Measurements from ENCODE around the gene TPI1.

GRCh38 chr12:6832125-6832524 lies 35.2 kb upstream of the TPI1 start:
- no peak for TF ChIP-seq EP300 (IDR thresholded peaks at IDR 0.05; ENCODE audit: borderline replicate concordance)
- TF ChIP-seq, protein P1, sequence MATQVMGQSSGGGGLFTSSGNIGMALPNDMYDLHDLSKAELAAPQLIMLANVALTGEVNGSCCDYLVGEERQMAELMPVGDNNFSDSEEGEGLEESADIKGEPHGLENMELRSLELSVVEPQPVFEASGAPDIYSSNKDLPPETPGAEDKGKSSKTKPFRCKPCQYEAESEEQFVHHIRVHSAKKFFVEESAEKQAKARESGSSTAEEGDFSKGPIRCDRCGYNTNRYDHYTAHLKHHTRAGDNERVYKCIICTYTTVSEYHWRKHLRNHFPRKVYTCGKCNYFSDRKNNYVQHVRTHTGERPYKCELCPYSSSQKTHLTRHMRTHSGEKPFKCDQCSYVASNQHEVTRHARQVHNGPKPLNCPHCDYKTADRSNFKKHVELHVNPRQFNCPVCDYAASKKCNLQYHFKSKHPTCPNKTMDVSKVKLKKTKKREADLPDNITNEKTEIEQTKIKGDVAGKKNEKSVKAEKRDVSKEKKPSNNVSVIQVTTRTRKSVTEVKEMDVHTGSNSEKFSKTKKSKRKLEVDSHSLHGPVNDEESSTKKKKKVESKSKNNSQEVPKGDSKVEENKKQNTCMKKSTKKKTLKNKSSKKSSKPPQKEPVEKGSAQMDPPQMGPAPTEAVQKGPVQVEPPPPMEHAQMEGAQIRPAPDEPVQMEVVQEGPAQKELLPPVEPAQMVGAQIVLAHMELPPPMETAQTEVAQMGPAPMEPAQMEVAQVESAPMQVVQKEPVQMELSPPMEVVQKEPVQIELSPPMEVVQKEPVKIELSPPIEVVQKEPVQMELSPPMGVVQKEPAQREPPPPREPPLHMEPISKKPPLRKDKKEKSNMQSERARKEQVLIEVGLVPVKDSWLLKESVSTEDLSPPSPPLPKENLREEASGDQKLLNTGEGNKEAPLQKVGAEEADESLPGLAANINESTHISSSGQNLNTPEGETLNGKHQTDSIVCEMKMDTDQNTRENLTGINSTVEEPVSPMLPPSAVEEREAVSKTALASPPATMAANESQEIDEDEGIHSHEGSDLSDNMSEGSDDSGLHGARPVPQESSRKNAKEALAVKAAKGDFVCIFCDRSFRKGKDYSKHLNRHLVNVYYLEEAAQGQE (IDR thresholded peaks at IDR 0.05; ENCODE audit: low read depth): no peak
- no peak for TF ChIP-seq CREB1 (IDR thresholded peaks at IDR 0.05; ENCODE audit: low read depth)
- no peak for TF ChIP-seq EGR1 (IDR thresholded peaks at IDR 0.05)
- TF ChIP-seq CEBPB (IDR thresholded peaks at IDR 0.05): no peak
- no peak for TF ChIP-seq MAX (IDR thresholded peaks at IDR 0.05)
- no peak for TF ChIP-seq NFIC (IDR thresholded peaks at IDR 0.05)
- TF ChIP-seq FOXM1 (IDR thresholded peaks at IDR 0.05; ENCODE audit: borderline replicate concordance, low read depth): no peak
- TF ChIP-seq RAD21 (IDR thresholded peaks at IDR 0.05; ENCODE audit: low read depth): no peak
- no peak for TF ChIP-seq ZBTB7A (IDR thresholded peaks at IDR 0.05; ENCODE audit: low read depth)
- TF ChIP-seq, protein P2, sequence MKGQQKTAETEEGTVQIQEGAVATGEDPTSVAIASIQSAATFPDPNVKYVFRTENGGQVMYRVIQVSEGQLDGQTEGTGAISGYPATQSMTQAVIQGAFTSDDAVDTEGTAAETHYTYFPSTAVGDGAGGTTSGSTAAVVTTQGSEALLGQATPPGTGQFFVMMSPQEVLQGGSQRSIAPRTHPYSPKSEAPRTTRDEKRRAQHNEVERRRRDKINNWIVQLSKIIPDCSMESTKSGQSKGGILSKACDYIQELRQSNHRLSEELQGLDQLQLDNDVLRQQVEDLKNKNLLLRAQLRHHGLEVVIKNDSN (IDR thresholded peaks at IDR 0.05): no peak
- TF ChIP-seq YY1 (IDR thresholded peaks at IDR 0.05; ENCODE audit: low read depth): no peak
- no peak for TF ChIP-seq TAF1 (IDR thresholded peaks at IDR 0.05; ENCODE audit: low read depth)
